Measurements from ENCODE around the gene NLRC5.

The NLRC5 gene

GRCh38 chr16:56966093-56966475 lies 23.3 kb upstream of the NLRC5 start:
- POLR2A ChIA-PET: interaction anchor here (1.3 kb wide), 1 partner anchor 15 kb away, joined by 5 read pairs; no protein-coding TSS in a partner anchor
- CTCF ChIA-PET: interaction anchor here (0.9 to 5.1 kb wide), 6 partner anchors 9 to 126 kb away, joined by 3 to 40 read pairs (median 4); partner anchors contain the start of gene CPNE2
- TF ChIP-seq CTCF (IDR thresholded peaks at IDR 0.05; ENCODE audit: insufficient read depth, low read length, missing control alignments): no peak
- no peak for DNase-seq (ENCODE audit: low read depth, low spot score)
- no peak overlapping the region for H3K4me3 ChIP-seq (ENCODE audit: low read depth, low read length)

GRCh38 chr16:56967733-56968132 lies 21.6 kb upstream of the NLRC5 start:
- no peak for DNase-seq (ENCODE audit: low read depth, low spot score)
- TF ChIP-seq CTCF (IDR thresholded peaks at IDR 0.05; ENCODE audit: insufficient read depth, low read length, missing control alignments): no peak
- CTCF ChIA-PET: interaction anchor here (0.7 to 2.6 kb wide), 4 partner anchors 11 to 449 kb away, joined by 3 to 15 read pairs (median 4); no protein-coding TSS in a partner anchor
- H3K4me3 ChIP-seq (ENCODE audit: low read depth, low read length): no peak overlapping the region
- POLR2A ChIA-PET: no interaction called here

GRCh38 chr16:56969769-56970168 lies 19.6 kb upstream of the NLRC5 start:
- no peak for DNase-seq (ENCODE audit: low read depth, low spot score)
- no peak overlapping the region for H3K4me3 ChIP-seq (ENCODE audit: low read depth, low read length)
- POLR2A ChIA-PET: no interaction called here
- TF ChIP-seq CTCF (IDR thresholded peaks at IDR 0.05; ENCODE audit: insufficient read depth, low read length, missing control alignments): no peak
- CTCF ChIA-PET: interaction anchor here (0.8 to 1.7 kb wide), 3 partner anchors 22 to 176 kb away, joined by 3 to 4 read pairs (median 3); no protein-coding TSS in a partner anchor

GRCh38 chr16:56970934-56971767 lies 18.2 kb upstream of the NLRC5 start:
- H3K4me3 ChIP-seq (ENCODE audit: low read depth, low read length): no peak overlapping the region
- ChIA-PET CTCF (interaction anchor here (1.1 kb wide), 1 partner anchor 14 kb away, joined by 3 read pairs; no protein-coding TSS in a partner anchor), POLR2A (no interaction called here)
- TF ChIP-seq CTCF (IDR thresholded peaks at IDR 0.05; ENCODE audit: insufficient read depth, low read length, missing control alignments): no peak
- no peak for DNase-seq (ENCODE audit: low read depth, low spot score)

- CTCF ChIA-PET: interaction anchor here (1.5 kb wide), 1 partner anchor 105 kb away, joined by 6 read pairs; no protein-coding TSS in a partner anchor
- POLR2A ChIA-PET: no interaction called here
- no peak for DNase-seq (ENCODE audit: low read depth, low spot score)
- H3K4me3 ChIP-seq (ENCODE audit: low read depth, low read length): no peak overlapping the region
- TF ChIP-seq CTCF (IDR thresholded peaks at IDR 0.05; ENCODE audit: insufficient read depth, low read length, missing control alignments): no peak
These were observed 17.7 kb upstream of the NLRC5 start for GRCh38 chr16:56971768-56972043.

GRCh38 chr16:56972403-56973293 lies 16.7 kb upstream of the NLRC5 start:
- CTCF ChIA-PET: interaction anchor here (0.8 to 1.5 kb wide), 3 partner anchors 8 to 120 kb away, joined by 3 to 6 read pairs (median 4); no protein-coding TSS in a partner anchor
- DNase-seq (ENCODE audit: low read depth, low spot score): no peak
- TF ChIP-seq CTCF (IDR thresholded peaks at IDR 0.05; ENCODE audit: insufficient read depth, low read length, missing control alignments): no peak
- POLR2A ChIA-PET: no interaction called here
- H3K4me3 ChIP-seq (ENCODE audit: low read depth, low read length): no peak overlapping the region

Data from AG04449 (cell line).